ENCODE measurements around the gene CLDN10.

GRCh38 chr13:95596701-95597100 lies 44.2 kb downstream of the CLDN10 start:
- TF ChIP-seq CTCF (IDR thresholded peaks at IDR 0.05) (no peak), POLR2A (IDR thresholded peaks at IDR 0.05) (no peak)

Data from ovary (tissue), 3 donors.